Measurements from ENCODE around the gene GPR45. TPM values are rescaled to one million over a fixed set of nuclear protein-coding genes. Genes with fewer than 3 reads are reported as not detected.

Gene GPR45
- total and polyA plus RNA-seq, 2 experiments from 2014 or later: 0.21 to 0.26 TPM

DNA sequence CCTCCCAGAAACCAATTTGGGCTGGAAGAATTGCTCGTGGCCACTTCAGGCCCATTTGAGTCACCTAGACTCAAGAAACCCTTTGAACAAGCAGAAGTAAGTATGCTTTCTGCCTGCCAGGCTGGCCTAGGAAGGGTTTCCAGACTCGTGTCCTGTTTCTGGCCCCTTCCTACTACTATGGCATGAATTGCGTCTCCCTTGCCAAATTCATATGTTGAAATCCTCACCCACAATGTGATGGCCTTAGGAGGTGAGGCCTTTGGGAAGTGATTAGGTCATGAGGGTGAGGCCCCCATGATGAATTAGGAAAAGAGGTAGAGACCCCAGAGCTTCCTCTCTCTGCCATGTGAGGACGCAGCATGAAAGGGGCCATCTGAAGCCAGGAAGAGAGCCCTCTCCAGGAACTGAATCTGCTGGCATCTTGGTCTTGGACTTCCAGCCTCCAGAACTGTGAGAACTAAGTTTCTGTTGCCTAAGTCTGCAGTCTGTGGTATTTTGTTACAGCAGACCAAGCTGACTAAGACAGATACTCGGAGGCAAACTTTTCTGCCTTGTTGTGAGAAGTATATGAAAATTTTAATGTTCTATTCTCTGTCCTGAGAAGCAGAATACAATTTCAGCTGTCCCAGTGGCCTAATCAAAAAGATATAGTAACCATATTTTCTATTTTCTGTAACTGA, 13.1 kb downstream of the GPR45 start:
- ATAC-seq (no peak), DNase-seq (ENCODE audit: low spot score) (no peak)
- no peaks in the 10 kb centered on the region for H3K27me3 ChIP-seq (ENCODE audit: insufficient read depth)
- H3K4me1 ChIP-seq (ENCODE audit: insufficient read depth): peaks cover 4% of the 10 kb centered on the region; the same call in 1 of the 2 replicates
- H3K27ac Mint-ChIP-seq: no peak overlapping the region
- H3K9me3 Mint-ChIP-seq: peaks cover 15% of the 10 kb centered on the region
- H3K4me3 Mint-ChIP-seq: no peak overlapping the region
- no peaks in the 10 kb centered on the region for H3K79me2 ChIP-seq (replicated peaks; ENCODE audit: insufficient read depth)
- H4K20me1 ChIP-seq (replicated peaks; ENCODE audit: insufficient read depth): no peaks in the 10 kb centered on the region
- H3F3A ChIP-seq (replicated peaks; ENCODE audit: low read depth): no peaks in the 10 kb centered on the region
- no peaks in the 10 kb centered on the region for H3K36me3 ChIP-seq (ENCODE audit: insufficient read depth)
- peaks cover 5% of the 10 kb centered on the region; the same call in 2 of the 3 replicates for H3K36me3 Mint-ChIP-seq (ENCODE audit: low read depth)
- H3K9me2 ChIP-seq (ENCODE audit: insufficient read depth): no peaks in the 10 kb centered on the region; the same call in none of the 2 replicates
- H3K4me2 ChIP-seq: no peak overlapping the region
- H3K4me1 Mint-ChIP-seq: peaks cover 8% of the 10 kb centered on the region
- no peak for TF ChIP-seq EZH2 (IDR thresholded peaks at IDR 0.05; ENCODE audit: low read depth, unreplicated experiment)
- TF ChIP-seq NANOG (IDR thresholded peaks at IDR 0.05; ENCODE audit: borderline replicate concordance): no peak
- TF ChIP-seq ETS1 (IDR thresholded peaks at IDR 0.05): no peak
- TF ChIP-seq ZNF331 (CRISPR knock-in tag; IDR thresholded peaks at IDR 0.05; ENCODE audit: low read depth): no peak
- TF ChIP-seq, protein P1, sequence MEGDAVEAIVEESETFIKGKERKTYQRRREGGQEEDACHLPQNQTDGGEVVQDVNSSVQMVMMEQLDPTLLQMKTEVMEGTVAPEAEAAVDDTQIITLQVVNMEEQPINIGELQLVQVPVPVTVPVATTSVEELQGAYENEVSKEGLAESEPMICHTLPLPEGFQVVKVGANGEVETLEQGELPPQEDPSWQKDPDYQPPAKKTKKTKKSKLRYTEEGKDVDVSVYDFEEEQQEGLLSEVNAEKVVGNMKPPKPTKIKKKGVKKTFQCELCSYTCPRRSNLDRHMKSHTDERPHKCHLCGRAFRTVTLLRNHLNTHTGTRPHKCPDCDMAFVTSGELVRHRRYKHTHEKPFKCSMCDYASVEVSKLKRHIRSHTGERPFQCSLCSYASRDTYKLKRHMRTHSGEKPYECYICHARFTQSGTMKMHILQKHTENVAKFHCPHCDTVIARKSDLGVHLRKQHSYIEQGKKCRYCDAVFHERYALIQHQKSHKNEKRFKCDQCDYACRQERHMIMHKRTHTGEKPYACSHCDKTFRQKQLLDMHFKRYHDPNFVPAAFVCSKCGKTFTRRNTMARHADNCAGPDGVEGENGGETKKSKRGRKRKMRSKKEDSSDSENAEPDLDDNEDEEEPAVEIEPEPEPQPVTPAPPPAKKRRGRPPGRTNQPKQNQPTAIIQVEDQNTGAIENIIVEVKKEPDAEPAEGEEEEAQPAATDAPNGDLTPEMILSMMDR (conservative IDR thresholded peaks at IDR 0.05; ENCODE audit: low read depth in 2 of 2): no peak
- no peak for TF ChIP-seq POLR2AphosphoS5 (IDR thresholded peaks at IDR 0.05; ENCODE audit: low read depth)
- no peak for TF ChIP-seq STAT1 (IDR thresholded peaks at IDR 0.05; ENCODE audit: unreplicated experiment)
- no peak for TF ChIP-seq EZH2phosphoT487 (IDR thresholded peaks at IDR 0.05; ENCODE audit: unreplicated experiment)
- no peak for TF ChIP-seq JUNB (IDR thresholded peaks at IDR 0.05; ENCODE audit: unreplicated experiment)
- TF ChIP-seq ZNF114 (CRISPR knock-in tag; IDR thresholded peaks at IDR 0.05): no peak
- no peak for TF ChIP-seq ZNF462 (CRISPR knock-in tag; IDR thresholded peaks at IDR 0.05)
- no peak for TF ChIP-seq CREB1 (CRISPR knock-in tag; IDR thresholded peaks at IDR 0.05; ENCODE audit: low read depth)
- no peak for TF ChIP-seq REST (IDR thresholded peaks at IDR 0.05; ENCODE audit: unreplicated experiment)
- no peak overlapping the region for H2AFZ ChIP-seq
- no peak overlapping the region for H3K27ac ChIP-seq (ENCODE audit: low read depth)
- H3K4me3 ChIP-seq: no peak overlapping the region
- H3K27me3 Mint-ChIP-seq (ENCODE audit: insufficient read depth, low read depth, poor library complexity): peaks cover 4% of the 10 kb centered on the region

Measured in GM23338 (cell line).